Body of pancreas (tissue), 4 donors: ENCODE results near the gene HPN. TPM values are rescaled to one million over a fixed set of nuclear protein-coding genes. Genes with fewer than 3 reads are reported as not detected.
"Not testable (repeated sequence)": the region's sequence is repeated elsewhere in the genome, so short reads cannot be mapped to it uniquely, and the experiment has no call there.

Source experiments
- ATAC-seq: fragments of 150-250 bp; one replicate; pipeline ENCODE4 v1.9.1; 2016
- DNase-seq, 4 donors: peaks; one replicate each; pipeline ENCODE4 v3.0.0-alpha.2; 2019
- H3K27ac ChIP-seq, 4 donors: fragments of 200-600 bp; sonication (generic); 1 replicate in 3 of 4; 2 replicates in 1 of 4; pipeline versions ENCODE4 v1.5.1 to v1.6.1; 2016 to 2019; ENCODE audit warnings: mild to moderate bottlenecking in 1 of 4, mixed read lengths in 1 of 4, moderate library complexity in 1 of 4
- H3K27me3 ChIP-seq, 2 donors: fragments of 200-600 bp; sonication (generic); one replicate each; pipeline ENCODE4 v1.6.0; 2016; ENCODE audit warnings: mild to moderate bottlenecking in 1 of 2
- H3K36me3 ChIP-seq, 2 donors: fragments of 200-600 bp; sonication (generic); replicated peaks in 1 of 2; 2 replicates each; pipeline ENCODE4 v1.5.1; 2016; ENCODE audit warnings: low read depth in 2 of 2; ENCODE audit not compliant: insufficient read depth in 1 of 2
- H3K4me1 ChIP-seq: fragments of 200-600 bp; sonication (generic); one replicate; pipeline ENCODE4 v1.6.0; 2016
- H3K4me3 ChIP-seq, 2 donors: fragments of 200-600 bp; sonication (generic); 1 replicate in 1 of 2; 2 replicates in 1 of 2; pipeline ENCODE4 v1.5.1; 2016 to 2019
- H3K9me3 ChIP-seq, 3 donors: fragments of 200-600 bp; sonication (generic); 1 replicate in 2 of 3; 2 replicates in 1 of 3; pipeline ENCODE4 v1.5.1; 2016
- CTCF ChIP-seq, 7 experiments: fragments of 450-650 bp in 4 of 7; fragments of 200-600 bp in 3 of 7; sonication (generic) in 3 of 7; IDR thresholded peaks; one replicate each; pipeline ENCODE4 v1.5.1; 2016 to 2019; ENCODE audit warnings: antibody characterized with exemption in 7 of 7
- POLR2A ChIP-seq, 3 donors: fragments of 450-650 bp; IDR thresholded peaks; one replicate each; pipeline ENCODE4 v1.6.1; 2016; ENCODE audit warnings: antibody characterized with exemption in 3 of 3, mild to moderate bottlenecking in 2 of 3
- WGBS, 2 donors: methylation state at CpG; one replicate each; pipeline ENCODE4 v1.1.5; 2017; 5-methylcytosine and 5-hydroxymethylcytosine counted together
- intact Hi-C: fragments of 100-400 bp; cut with DNase I; formaldehyde crosslinking; loops from one replicate; pipeline ENCODE4 v1.15.1; 2023
- total RNA-seq, 2 donors: library from RNA; depleted of rRNA; stranded (reverse); fragments of >200 nt; gene quantifications; one replicate each; pipeline ENCODE4 v1.1.0, GENCODE V29; 2016

HPN gene
- total RNA-seq, 2 donors from 2014 or later, result 135 to 289 TPM

- Histone ChIP-seq H3K9me3 (no peaks in the 10 kb centered on the region), H3K36me3 (peaks cover 7 to 31% of the 10 kb centered on the region in 2 donors), H3K4me3 (no peak overlapping the region), H3K4me1 (peaks cover 22% of the 10 kb centered on the region), H3K27ac (no peak overlapping the region), H3K27me3 (peaks cover 0 to 3% of the 10 kb centered on the region in 2 donors)
- DNase-seq (no peak), ATAC-seq (no peak)
- intact Hi-C loops, result loop anchor here (5.0 kb wide), 1 partner anchor 64 kb away; the partner anchor contains the start of gene ZNF792
- WGBS, 2 donors, result 83 to 91% methylated on average over 8 to 12 of the region's 21 CpGs
- TF ChIP-seq POLR2A (IDR thresholded peaks at IDR 0.05), result no peak
These were observed 15.6 kb upstream of the HPN start for GRCh38 chr19:35025969-35026368.

GRCh38 chr19:35026418-35026817 is 15.1 kb upstream of the HPN start:
- H3K27me3 ChIP-seq, result peaks cover 0 to 3% of the 10 kb centered on the region in 2 donors
- H3K4me3 ChIP-seq, result no peak overlapping the region
- no peak for DNase-seq
- no peak for ATAC-seq
- H3K36me3 ChIP-seq, result peaks cover 7 to 26% of the 10 kb centered on the region in 2 donors
- peaks cover 26% of the 10 kb centered on the region for H3K4me1 ChIP-seq
- no peak for TF ChIP-seq POLR2A (IDR thresholded peaks at IDR 0.05)
- TF ChIP-seq CTCF (IDR thresholded peaks at IDR 0.05), result no peak
- H3K9me3 ChIP-seq, result no peaks in the 10 kb centered on the region
- intact Hi-C loops, result loop anchor here (5.0 kb wide), 1 partner anchor 64 kb away; the partner anchor contains the start of gene ZNF792
- H3K27ac ChIP-seq, result no peak overlapping the region
- WGBS, 2 donors, result 73 to 84% methylated on average over 5 to 6 of the region's 6 CpGs

GRCh38 chr19:35027009-35027408 is 14.5 kb upstream of the HPN start:
- ATAC-seq, result no peak
- H3K27me3 ChIP-seq, result peaks cover 0 to 3% of the 10 kb centered on the region in 2 donors
- no peak overlapping the region for H3K4me3 ChIP-seq
- peaks cover 28% of the 10 kb centered on the region for H3K4me1 ChIP-seq
- H3K36me3 ChIP-seq, result peaks cover 7 to 22% of the 10 kb centered on the region in 2 donors
- WGBS, 2 donors, result 91 to 93% methylated on average over 8 of the region's 8 CpGs
- intact Hi-C loops, result loop anchor here (5.0 kb wide), 1 partner anchor 65 kb away; the partner anchor contains the start of gene ZNF792
- no peak for DNase-seq
- H3K27ac ChIP-seq, result no peak overlapping the region
- H3K9me3 ChIP-seq, result no peaks in the 10 kb centered on the region
- TF ChIP-seq POLR2A (IDR thresholded peaks at IDR 0.05) (no peak), CTCF (IDR thresholded peaks at IDR 0.05) (no peak)

DNA sequence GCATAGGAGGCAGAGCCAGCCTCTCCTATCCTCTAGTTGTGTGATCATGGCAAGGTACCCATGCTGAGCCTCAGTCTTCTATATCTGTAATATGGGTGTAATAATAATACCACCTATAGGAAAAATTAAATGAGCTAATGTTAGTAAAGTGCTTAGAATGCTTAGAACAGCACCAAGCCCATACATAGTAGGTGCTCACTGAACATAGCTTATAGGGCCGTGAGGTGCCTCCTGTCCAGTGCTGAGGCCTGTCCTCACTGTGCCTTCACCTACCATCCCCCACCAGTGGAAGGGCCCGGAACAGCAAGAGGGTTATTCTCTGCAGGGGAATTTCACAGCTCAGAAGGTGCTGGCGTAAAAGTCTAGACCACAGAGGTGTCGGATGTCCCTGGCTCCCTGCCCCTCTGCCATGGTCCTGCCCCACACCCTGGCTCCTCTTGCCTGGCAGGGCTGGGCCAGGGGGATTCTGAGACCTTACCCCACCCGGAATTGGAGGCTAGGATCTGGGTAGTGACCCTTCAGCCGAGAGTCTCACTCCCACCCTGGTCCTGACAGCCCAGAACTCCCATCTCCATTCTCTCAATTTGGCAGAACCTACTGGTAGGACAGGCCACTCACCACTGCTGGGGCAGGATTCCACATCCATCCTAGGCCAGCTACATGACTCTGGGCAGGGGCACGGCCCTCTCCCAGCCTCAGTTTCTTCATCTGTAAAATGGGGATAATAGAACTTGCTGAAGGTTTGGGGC is 13.5 kb upstream of the HPN start:
- peaks cover 28% of the 10 kb centered on the region for H3K4me1 ChIP-seq
- peaks cover 0 to 3% of the 10 kb centered on the region in 2 donors for H3K27me3 ChIP-seq
- ATAC-seq, result no peak
- 71 to 85% methylated on average over 5 to 7 of the region's 7 CpGs for WGBS, 2 donors
- no peak overlapping the region for H3K4me3 ChIP-seq
- DNase-seq, result no peak
- peaks cover 7 to 20% of the 10 kb centered on the region in 2 donors for H3K36me3 ChIP-seq
- intact Hi-C loops, result loop anchor here (5.0 kb wide), 1 partner anchor 66 kb away; the partner anchor contains the start of gene ZNF792
- no peaks in the 10 kb centered on the region for H3K9me3 ChIP-seq
- no peak overlapping the region for H3K27ac ChIP-seq
- no peak for TF ChIP-seq CTCF (IDR thresholded peaks at IDR 0.05)
- no peak for TF ChIP-seq POLR2A (IDR thresholded peaks at IDR 0.05)

- intact Hi-C loops, result loop anchor here (5.0 kb wide), 1 partner anchor 66 kb away; the partner anchor contains the start of gene ZNF792
- 51 to 58% methylated on average over 3 of the region's 3 CpGs for WGBS, 2 donors
These were observed 13.0 kb upstream of the HPN start for GRCh38 chr19:35028600-35028885.

GRCh38 chr19:35029275-35029736 is 12.2 kb upstream of the HPN start:
- H3K27me3 ChIP-seq, H3K9me3 ChIP-seq, DNase-seq, H3K27ac ChIP-seq, H3K4me3 ChIP-seq, ATAC-seq: not testable (repeated sequence)
- Histone ChIP-seq H3K4me1 (peaks cover 28% of the 10 kb centered on the region), H3K36me3 (peaks cover 7 to 10% of the 10 kb centered on the region in 2 donors)
- intact Hi-C loops, result loop anchor here (5.0 kb wide), 1 partner anchor 67 kb away; the partner anchor contains the start of gene ZNF792
- WGBS, 2 donors, result 65 to 72% methylated on average over 9 to 11 of the region's 11 CpGs

More at GRCh38 chr19:35028600-35028885, 13.0 kb upstream of the HPN start:
- not testable (repeated sequence) for ATAC-seq, H3K9me3 ChIP-seq, DNase-seq, H3K27ac ChIP-seq, H3K4me3 ChIP-seq, H3K27me3 ChIP-seq
- H3K4me1 ChIP-seq, result peaks cover 28% of the 10 kb centered on the region
- peaks cover 7 to 16% of the 10 kb centered on the region in 2 donors for H3K36me3 ChIP-seq
